Endothelial cell of umbilical vein (primary cell): Measurements from ENCODE around the gene RMP24.

ENCODE experiments used
- BruUV-seq: library from RNA; stranded (reverse); fragments of 400-500 nt; replicated peaks from 2 replicates; lab custom pipeline; 2021; lab: Mats Ljungman, UMichigan
- CTCF ChIA-PET: fragments of 300-600, 350-600 bp; sonication (Branson Sonifier 250); formaldehyde crosslinking; loops from one replicate; lab custom pipeline; 2021; ENCODE audit warnings: antibody characterized with exemption, inconsistent platforms; lab: Charles Lee
- POLR2A ChIA-PET: fragments of 300-600, 350-600 bp; sonication (Branson Sonifier 250); formaldehyde crosslinking; loops from one replicate; lab custom pipeline; 2021; ENCODE audit warnings: antibody characterized with exemption, inconsistent platforms; lab: Charles Lee
- DNase-seq: peaks from one replicate; pipeline ENCODE4 v3.0.0-alpha.2; 2011; ENCODE audit warnings: low read depth, low spot score
- FAIRE-seq: peaks from 2 replicates; lab custom pipeline; 2011; peaks lifted over from hg19 to GRCh38; lab: Jason Lieb, UNC
- H2AFZ ChIP-seq: 2 replicates; pipeline ENCODE4 v1.6.0; 2012; ENCODE audit warnings: low read depth, low read length, control low read depth, inconsistent platforms
- H3K27ac ChIP-seq: 2 replicates; pipeline ENCODE4 v1.5.1; 2011; ENCODE audit warnings: low read depth, mild to moderate bottlenecking, control low read depth, low read length, moderate library complexity; ENCODE audit not compliant: insufficient read depth
- H3K27me3 ChIP-seq, 2 experiments: 2 replicates each; pipeline versions ENCODE4 v1.6.0 to v1.6.1; 2011; ENCODE audit warnings: low read length in 2 of 2, mixed read lengths in 1 of 2; ENCODE audit not compliant: control insufficient read depth in 2 of 2, insufficient read depth in 2 of 2
- H3K36me3 ChIP-seq, 2 experiments: 2 replicates in 1 of 2; 3 replicates in 1 of 2; pipeline ENCODE4 v1.5.1; 2011; ENCODE audit warnings: low read length in 2 of 2, mild to moderate bottlenecking in 1 of 2, moderate library complexity in 1 of 2; ENCODE audit not compliant: control insufficient read depth in 2 of 2, insufficient read depth in 2 of 2; ENCODE audit errors: extremely low read depth in 1 of 2
- H3K4me1 ChIP-seq: 3 replicates; pipeline ENCODE4 v1.5.1; 2011; ENCODE audit warnings: mild to moderate bottlenecking, low read length; ENCODE audit not compliant: control insufficient read depth, insufficient read depth; ENCODE audit errors: extremely low read depth
- H3K4me2 ChIP-seq: 2 replicates; pipeline ENCODE4 v1.6.1; 2011; ENCODE audit warnings: low read length, control low read depth, mixed read lengths; ENCODE audit not compliant: insufficient read depth
- H3K4me3 ChIP-seq, 3 experiments: fragments of 200-600 bp in 1 of 3; sonication (generic), shearing (Covaris generic) in 1 of 3; replicated peaks in 1 of 3; 2 replicates each; pipeline ENCODE4 v1.5.1; 2011 to 2016; ENCODE audit warnings: control low read depth in 3 of 3, low read length in 3 of 3, mild to moderate bottlenecking in 2 of 3, inconsistent platforms in 1 of 3, low read depth in 1 of 3, moderate library complexity in 1 of 3; ENCODE audit not compliant: insufficient read depth in 1 of 3
- H3K79me2 ChIP-seq: 2 replicates; pipeline ENCODE4 v1.6.0; 2012; ENCODE audit warnings: low read length, inconsistent platforms; ENCODE audit not compliant: control insufficient read depth, insufficient read depth
- H3K9ac ChIP-seq: replicated peaks from 2 replicates; pipeline ENCODE3; 2011; ENCODE audit warnings: low read length, control low read depth; ENCODE audit not compliant: insufficient read depth; ENCODE audit errors: extremely low read depth
- H3K9me1 ChIP-seq: replicated peaks from 3 replicates; pipeline ENCODE4 v1.6.0; 2011; ENCODE audit warnings: mild to moderate bottlenecking, low read length; ENCODE audit not compliant: control insufficient read depth, insufficient read depth; ENCODE audit errors: extremely low read depth
- H3K9me3 ChIP-seq: replicated peaks from 2 replicates; pipeline ENCODE4 v1.5.1; 2012; ENCODE audit warnings: low read length, inconsistent platforms; ENCODE audit not compliant: control insufficient read depth, insufficient read depth
- H4K20me1 ChIP-seq: replicated peaks from 2 replicates; pipeline ENCODE3; 2011; ENCODE audit warnings: mild to moderate bottlenecking, low read length; ENCODE audit not compliant: control insufficient read depth, insufficient read depth; ENCODE audit errors: extremely low read depth
- EZH2 ChIP-seq: IDR thresholded peaks from 2 replicates; pipeline ENCODE4 v1.6.1; 2012; ENCODE audit warnings: borderline replicate concordance, low read depth, mild to moderate bottlenecking, moderate library complexity, low read length, inconsistent platforms; ENCODE audit not compliant: severe bottlenecking
- FOS ChIP-seq: IDR thresholded peaks from 2 replicates; pipeline ENCODE4 v1.6.1; 2011; ENCODE audit warnings: mild to moderate bottlenecking, low read length, moderate library complexity, borderline replicate concordance; ENCODE audit not compliant: insufficient read depth
- GATA2 ChIP-seq: IDR thresholded peaks from 2 replicates; pipeline ENCODE4 v1.7.0; 2011; ENCODE audit warnings: low read depth, mild to moderate bottlenecking, moderate library complexity, mixed read lengths, low read length; ENCODE audit not compliant: insufficient read length, insufficient read depth
- POLR2AphosphoS5 ChIP-seq: IDR thresholded peaks from 2 replicates; pipeline ENCODE4 v1.6.1; 2012; ENCODE audit warnings: low read depth, mild to moderate bottlenecking, control low read depth, low read length, moderate library complexity; ENCODE audit not compliant: insufficient read depth
- dilution Hi-C: fragments of 300-500 bp; cut with MboI; formaldehyde crosslinking; loops from one replicate; pipeline ENCODE4 v1.15.0; 2019; ENCODE audit warnings: low sequenced_read_pairs; ENCODE audit not compliant: extremely low pct_ligation_motif_present
- intact Hi-C: fragments of 100-400 bp; cut with micrococcal nuclease; formaldehyde crosslinking; loops from one replicate; pipeline ENCODE4 v1.10.0; 2022
- TF ChIP-seq, protein P1 (sequence below): IDR thresholded peaks from 2 replicates; pipeline ENCODE4 v1.6.1; 2011; ENCODE audit not compliant: insufficient read depth, insufficient read length

The RMP24 gene

DNA sequence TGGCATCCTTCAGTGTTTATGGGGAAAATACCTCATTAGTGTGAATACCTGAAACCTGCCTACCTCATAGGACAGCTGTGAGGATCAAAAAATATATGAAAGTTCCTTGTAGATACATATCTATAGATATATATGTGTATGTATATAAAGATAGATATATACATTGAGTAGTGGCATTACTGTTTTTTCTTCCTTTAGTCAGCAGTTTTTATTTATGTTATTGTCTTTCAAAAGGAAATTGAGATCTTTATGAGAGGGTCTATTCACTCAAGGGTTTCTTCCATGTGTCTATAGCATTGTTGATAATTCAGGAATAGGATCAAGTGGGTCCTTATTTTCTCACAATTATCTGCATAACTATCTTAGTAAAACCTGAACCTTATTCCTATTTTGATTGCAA lies 6.6 kb downstream of the RMP24 start:
- no TSS peak for BruUV-seq
- TF ChIP-seq POLR2AphosphoS5, result no peak
- no peak for TF ChIP-seq GATA2
- DNase-seq, result no peak
- Histone ChIP-seq H3K4me2 (no peak overlapping the region), H3K36me3 (peaks cover 11 to 23% of the 10 kb centered on the region in 2 experiments), H3K27ac (no peak overlapping the region), H3K79me2 (peaks cover 6% of the 10 kb centered on the region), H3K9me3 (no peaks in the 10 kb centered on the region), H3K9me1 (no peaks in the 10 kb centered on the region), H3K4me1 (peaks cover 3% of the 10 kb centered on the region), H3K27me3 (no peaks in the 10 kb centered on the region), H3K4me3 (no peak overlapping the region), H3K9ac (no peak overlapping the region), H2AFZ (no peak overlapping the region), H4K20me1 (no peaks in the 10 kb centered on the region)
- intact Hi-C loops (loop anchor here (10.0 kb wide), 1 partner anchor 394 kb away; the partner anchor contains the start of gene GALNT1), dilution Hi-C loops (no loop called here)
- CTCF ChIA-PET, result interaction anchor here (1.4 kb wide), 1 partner anchor 28 kb away, joined by 3 read pairs; no protein-coding TSS in a partner anchor
- POLR2A ChIA-PET, result no interaction called here
- no peak for FAIRE-seq

DNA sequence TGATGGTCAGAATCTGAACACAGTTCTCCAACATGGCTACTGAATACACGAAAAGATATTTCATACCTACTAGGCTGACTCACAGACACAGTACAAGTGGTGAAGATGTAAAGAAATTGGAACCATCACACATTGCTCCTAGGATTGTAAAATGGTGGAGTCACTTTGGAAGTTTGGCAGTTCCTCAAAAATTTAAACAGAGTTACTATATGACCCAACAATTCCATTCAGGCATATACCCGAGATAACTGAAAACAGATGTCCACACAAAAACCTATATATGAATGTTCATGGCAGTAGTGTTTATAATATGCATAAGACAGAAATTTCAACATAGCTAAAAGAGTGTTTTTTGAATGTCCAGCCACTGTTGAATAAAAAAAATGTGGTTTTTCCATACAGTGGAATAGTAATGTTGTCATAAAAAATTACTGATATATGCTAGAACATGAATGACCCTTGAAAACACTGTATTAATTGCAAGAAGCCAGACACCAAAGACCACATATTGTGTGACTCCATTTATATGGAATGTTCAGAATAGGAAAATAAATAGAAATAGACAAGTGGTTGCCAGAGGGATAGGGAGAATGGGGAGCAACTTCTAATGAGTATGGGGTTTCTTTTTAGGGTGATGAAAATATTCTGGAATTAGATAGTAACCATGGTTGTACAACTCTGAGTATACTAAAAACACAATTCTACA lies 10.1 kb downstream of the RMP24 start:
- Histone ChIP-seq H3K27ac (no peak overlapping the region), H3K4me1 (no peaks in the 10 kb centered on the region), H3K27me3 (no peaks in the 10 kb centered on the region), H3K79me2 (no peaks in the 10 kb centered on the region), H3K9me3 (no peaks in the 10 kb centered on the region), H4K20me1 (no peaks in the 10 kb centered on the region), H3K4me3 (no peak overlapping the region), H2AFZ (no peak overlapping the region), H3K36me3 (peaks cover 10 to 11% of the 10 kb centered on the region in 2 experiments), H3K9ac (no peak overlapping the region), H3K9me1 (no peaks in the 10 kb centered on the region), H3K4me2 (no peak overlapping the region)
- intact Hi-C loops, result no loop called here
- ChIA-PET CTCF (no interaction called here), POLR2A (interaction anchor here (0.6 kb wide), 1 partner anchor 33 kb away, joined by 3 read pairs; no protein-coding TSS in a partner anchor)
- FAIRE-seq (no peak), DNase-seq (no peak)
- no peak for TF ChIP-seq FOS
- TF ChIP-seq EZH2, result no peak
- TF ChIP-seq, protein P1, sequence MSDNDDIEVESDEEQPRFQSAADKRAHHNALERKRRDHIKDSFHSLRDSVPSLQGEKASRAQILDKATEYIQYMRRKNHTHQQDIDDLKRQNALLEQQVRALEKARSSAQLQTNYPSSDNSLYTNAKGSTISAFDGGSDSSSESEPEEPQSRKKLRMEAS, result no peak
- no peak for TF ChIP-seq POLR2AphosphoS5
- BruUV-seq, result no TSS peak
- dilution Hi-C loops, result no loop called here
